Large intestine (tissue), 3 donors: Measurements from ENCODE around the gene ADGRF3. TPM values are rescaled to one million over a fixed set of nuclear protein-coding genes. Genes with fewer than 3 reads are reported as not detected.
"Not testable (repeated sequence)": the region's sequence is repeated elsewhere in the genome, so short reads cannot be mapped to it uniquely, and the experiment has no call there.

Experiments used
- DNase-seq, 2 donors: peaks; one replicate each; pipeline versions ENCODE4 v3.0.0 to v3.0.0-alpha.2; 2013
- H3K27ac ChIP-seq: one replicate; pipeline ENCODE4 v1.5.1; 2013; ENCODE audit warnings: low read length
- H3K27me3 ChIP-seq: 2 replicates; pipeline ENCODE4 v1.6.1; 2013; ENCODE audit warnings: low read length; ENCODE audit not compliant: control insufficient read depth, insufficient read depth
- H3K36me3 ChIP-seq: 2 replicates; pipeline ENCODE4 v1.6.1; 2013; ENCODE audit warnings: low read length; ENCODE audit not compliant: control insufficient read depth, insufficient read depth
- H3K4me1 ChIP-seq: one replicate; pipeline ENCODE4 v1.6.1; 2013; ENCODE audit warnings: low read length; ENCODE audit not compliant: control insufficient read depth, insufficient read depth
- H3K4me3 ChIP-seq: one replicate; pipeline ENCODE4 v1.5.1; 2013; ENCODE audit warnings: low read length
- H3K9me3 ChIP-seq: one replicate; pipeline ENCODE4 v1.6.1; 2013; ENCODE audit warnings: mild to moderate bottlenecking, low read depth, low read length, moderate library complexity; ENCODE audit not compliant: control insufficient read depth
- WGBS: methylation state at CpG from one replicate; pipeline ENCODE4 v1.1.5; 2013; ENCODE audit warnings: low lambda C conversion rate; ENCODE audit not compliant: insufficient coverage; 5-methylcytosine and 5-hydroxymethylcytosine counted together
- polyA plus RNA-seq: library from polyadenylated mRNA; unstranded; fragments of 120-200 nt; gene quantifications from one replicate; pipeline ENCODE4 v1.2.1, GENCODE V29; 2013

The ADGRF3 gene
- polyA plus RNA-seq, 1 donor: 0.73 TPM

- not testable (repeated sequence) for H3K36me3 ChIP-seq, DNase-seq, H3K4me3 ChIP-seq, H3K9me3 ChIP-seq, H3K27me3 ChIP-seq, H3K4me1 ChIP-seq, H3K27ac ChIP-seq
- 98% methylated on average over 4 of the region's 16 CpGs for WGBS
Observed at GRCh38 chr2:26354469-26354868, 7.9 kb upstream of the ADGRF3 start.

DNA sequence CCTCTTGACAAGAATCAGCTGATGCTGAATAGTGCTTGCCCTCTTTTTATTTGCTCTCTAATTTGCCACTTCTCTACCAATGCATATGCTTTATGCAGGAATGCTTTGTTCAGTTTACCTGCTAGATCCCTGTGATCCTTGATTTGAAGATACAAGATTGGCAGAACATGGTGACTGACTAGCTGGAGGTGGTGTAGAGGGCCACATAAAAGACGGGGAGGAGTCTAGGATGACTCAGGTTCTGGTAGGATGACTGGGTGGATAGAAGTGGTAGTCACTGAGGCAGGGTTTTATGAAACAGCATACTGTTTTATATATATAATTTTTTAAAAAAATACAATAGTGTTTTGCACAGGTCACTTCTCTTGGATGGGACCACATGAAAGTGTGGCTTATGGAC lies 6.3 kb upstream of the ADGRF3 start:
- no peak for DNase-seq
- H3K4me1 ChIP-seq: peaks cover 5% of the 10 kb centered on the region
- H3K36me3 ChIP-seq: no peaks in the 10 kb centered on the region
- H3K27me3 ChIP-seq: no peaks in the 10 kb centered on the region
- no CpG with 5 or more reads among the region's 1 CpG for WGBS
- no peak overlapping the region for H3K4me3 ChIP-seq
- H3K9me3 ChIP-seq: no peaks in the 10 kb centered on the region
- no peak overlapping the region for H3K27ac ChIP-seq

DNA sequence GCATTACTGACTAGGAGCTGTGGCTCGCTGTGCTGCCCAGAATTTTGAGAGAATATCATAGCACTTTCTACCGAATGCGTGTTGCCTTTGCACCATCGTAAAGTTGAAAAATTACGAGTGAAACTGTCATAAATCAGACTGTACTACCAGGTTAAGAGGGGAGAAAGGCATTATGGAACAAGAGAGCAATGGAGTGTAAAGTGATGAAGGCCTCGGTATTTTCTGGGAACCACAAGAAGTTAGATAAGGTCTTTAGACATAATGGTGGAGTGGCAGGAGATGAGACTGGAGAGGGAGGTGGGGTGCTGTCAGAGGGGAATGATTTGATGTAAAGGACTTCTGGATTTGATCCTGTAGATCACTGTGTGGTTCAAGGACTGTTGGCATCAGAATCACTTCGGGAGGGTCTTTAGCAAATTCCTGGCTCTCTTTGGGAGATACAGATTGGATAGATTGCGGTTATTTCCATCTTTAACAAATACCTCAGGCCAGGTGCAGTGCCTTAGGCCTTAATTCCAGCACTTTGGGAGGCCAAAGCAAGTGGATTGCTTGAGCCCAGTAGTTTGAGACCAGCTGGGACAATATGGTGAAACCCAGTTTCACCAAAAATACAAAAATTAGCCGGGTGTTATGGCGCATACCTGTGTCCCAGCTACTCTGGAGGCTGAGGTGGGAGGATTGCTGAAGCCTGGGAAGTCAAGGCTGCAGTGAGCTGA lies 4.9 kb upstream of the ADGRF3 start:
- H3K9me3 ChIP-seq: no peaks in the 10 kb centered on the region
- H3K36me3 ChIP-seq: no peaks in the 10 kb centered on the region
- no peak for DNase-seq
- WGBS: 92% methylated on average over 5 of the region's 10 CpGs
- no peaks in the 10 kb centered on the region for H3K27me3 ChIP-seq
- no peak overlapping the region for H3K4me3 ChIP-seq
- H3K4me1 ChIP-seq: peaks cover 5% of the 10 kb centered on the region
- no peak overlapping the region for H3K27ac ChIP-seq

- DNase-seq: no peak
- no peak overlapping the region for H3K27ac ChIP-seq
- no peak overlapping the region for H3K4me3 ChIP-seq
- no peaks in the 10 kb centered on the region for H3K27me3 ChIP-seq
- no peaks in the 10 kb centered on the region for H3K9me3 ChIP-seq
- peaks cover 5% of the 10 kb centered on the region for H3K4me1 ChIP-seq
- WGBS: no CpG with 5 or more reads among the region's 3 CpGs
- H3K36me3 ChIP-seq: no peaks in the 10 kb centered on the region
Observed at GRCh38 chr2:26349690-26350089, 3.1 kb upstream of the ADGRF3 start.

GRCh38 chr2:26347286-26347865 lies 787 bp upstream of the ADGRF3 start:
- H3K4me3 ChIP-seq: peak overlapping the region; percentile 83
- peak overlapping the region; percentile 91 for H3K27ac ChIP-seq
- no CpG with 5 or more reads among the region's 5 CpGs for WGBS
- no peak for DNase-seq
- H3K36me3 ChIP-seq: no peaks in the 10 kb centered on the region
- H3K27me3 ChIP-seq: no peaks in the 10 kb centered on the region
- H3K9me3 ChIP-seq: no peaks in the 10 kb centered on the region
- H3K4me1 ChIP-seq: peaks cover 11% of the 10 kb centered on the region

- peak within 1 kb of the TSS; percentile 97 for H3K27ac ChIP-seq
- H3K4me3 ChIP-seq: peak within 1 kb of the TSS; percentile 84
- no CpG with 5 or more reads among the region's 80 CpGs for WGBS
- H3K9me3 ChIP-seq: no peaks in the 10 kb centered on the region
- H3K4me1 ChIP-seq: peaks cover 11% of the 10 kb centered on the region
- peak; percentile 99 to 100 for DNase-seq
- H3K27me3 ChIP-seq: no peaks in the 10 kb centered on the region
- H3K36me3 ChIP-seq: no peaks in the 10 kb centered on the region
Observed at GRCh38 chr2:26345545-26346453, 790 bp downstream of the ADGRF3 start, which contains the start of gene SELENOI. Gene SELENOI, plus strand, starts transcription at chr2:26346143. Its CDS starts 90 bp downstream, at chr2:26346233.

- DNase-seq: no peak
- Histone ChIP-seq H3K4me1 (peaks cover 11% of the 10 kb centered on the region), H3K27me3 (no peaks in the 10 kb centered on the region), H3K36me3 (no peaks in the 10 kb centered on the region), H3K9me3 (no peaks in the 10 kb centered on the region), H3K4me3 (peak overlapping the region; percentile 84), H3K27ac (peak overlapping the region; percentile 97)
- no CpG with 5 or more reads among the region's 9 CpGs for WGBS
Observed at GRCh38 chr2:26345283-26345544, 1.4 kb downstream of the ADGRF3 start.

DNA sequence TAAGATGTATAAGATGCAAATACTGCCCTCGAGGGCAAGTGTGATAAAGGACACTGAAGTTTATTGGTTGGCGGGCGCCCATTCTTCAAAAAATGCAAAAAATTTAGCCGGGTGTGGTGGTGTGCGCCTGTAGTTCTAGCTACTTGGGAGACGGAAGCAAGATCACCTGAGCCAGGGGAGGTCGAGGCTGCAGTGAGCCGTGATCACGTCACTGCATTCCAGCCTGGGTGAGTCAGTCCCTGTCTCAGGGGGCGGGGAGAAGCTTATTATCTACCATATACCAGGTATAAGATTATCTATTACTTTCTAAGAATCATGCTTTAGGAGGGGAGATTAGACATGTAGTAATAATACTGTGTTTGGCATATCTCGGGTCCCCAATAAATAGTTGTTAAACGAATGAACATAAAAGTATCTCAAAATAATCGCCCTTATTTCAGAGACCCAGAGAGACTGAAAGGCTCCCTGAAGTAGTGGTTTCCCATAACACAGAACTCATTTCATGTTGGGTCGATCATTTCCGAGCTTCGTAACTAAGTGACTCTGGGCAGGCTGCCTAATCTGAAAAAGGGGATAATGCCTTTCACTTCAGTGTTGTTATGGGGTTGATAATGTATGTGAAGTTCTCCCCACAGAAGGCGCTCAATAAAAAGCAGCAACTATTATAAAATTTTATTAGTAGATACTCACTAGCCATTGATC lies 1.9 kb downstream of the ADGRF3 start:
- no CpG with 5 or more reads among the region's 17 CpGs for WGBS
- H3K36me3 ChIP-seq: no peaks in the 10 kb centered on the region
- no peaks in the 10 kb centered on the region for H3K9me3 ChIP-seq
- H3K27me3 ChIP-seq: no peaks in the 10 kb centered on the region
- H3K4me1 ChIP-seq: peaks cover 11% of the 10 kb centered on the region
- peak; percentile 85 to 86 for DNase-seq
- peak overlapping the region; percentile 97 for H3K27ac ChIP-seq
- peak overlapping the region; percentile 84 for H3K4me3 ChIP-seq

- no CpG with 5 or more reads among the region's 3 CpGs for WGBS
Observed at GRCh38 chr2:26340831-26341230, 5.8 kb downstream of the ADGRF3 start.

GRCh38 chr2:26337298-26337697 lies 9.3 kb downstream of the ADGRF3 start:
- no peak for DNase-seq
- no peak overlapping the region for H3K4me3 ChIP-seq
- no CpG with 5 or more reads among the region's 2 CpGs for WGBS
- H3K27me3 ChIP-seq: no peaks in the 10 kb centered on the region
- H3K36me3 ChIP-seq: no peaks in the 10 kb centered on the region
- no peaks in the 10 kb centered on the region for H3K9me3 ChIP-seq
- H3K4me1 ChIP-seq: no peaks in the 10 kb centered on the region
- H3K27ac ChIP-seq: no peak overlapping the region

More at GRCh38 chr2:26340831-26341230, 5.8 kb downstream of the ADGRF3 start:
- no peak for DNase-seq
- no peak overlapping the region for H3K4me3 ChIP-seq
- H3K9me3 ChIP-seq: no peaks in the 10 kb centered on the region
- no peak overlapping the region for H3K27ac ChIP-seq
- H3K4me1 ChIP-seq: peaks cover 6% of the 10 kb centered on the region
- H3K36me3 ChIP-seq: no peaks in the 10 kb centered on the region
- H3K27me3 ChIP-seq: no peaks in the 10 kb centered on the region
